Thyroid gland (tissue), 4 donors: ENCODE results near the gene TIMM23B. TPM values are rescaled to one million over a fixed set of nuclear protein-coding genes. Genes with fewer than 3 reads are reported as not detected.
"Not testable (repeated sequence)": the region's sequence is repeated elsewhere in the genome, so short reads cannot be mapped to it uniquely, and the experiment has no call there.

Experiments used
- DNase-seq, 2 donors: peaks; one replicate each; pipeline ENCODE4 v3.0.0-alpha.2; 2019
- H3K27ac ChIP-seq, 3 donors: fragments of 200-600 bp; sonication (generic); 1 replicate in 2 of 3; 2 replicates in 1 of 3; pipeline ENCODE4 v1.5.1; 2016 to 2019; ENCODE audit warnings: mild to moderate bottlenecking in 1 of 3, moderate library complexity in 1 of 3
- H3K27me3 ChIP-seq: fragments of 200-600 bp; sonication (generic); one replicate; pipeline ENCODE4 v1.5.1; 2019
- H3K36me3 ChIP-seq, 2 donors: fragments of 200-600 bp; sonication (generic); one replicate each; pipeline ENCODE4 v1.5.1; 2016 to 2019
- H3K4me1 ChIP-seq, 2 donors: fragments of 200-600 bp; sonication (generic); one replicate each; pipeline ENCODE4 v1.5.1; 2017 to 2019
- H3K4me3 ChIP-seq, 3 donors: fragments of 200-600 bp; sonication (generic); replicated peaks in 1 of 3; 1 replicate in 2 of 3; 2 replicates in 1 of 3; pipeline ENCODE4 v1.5.1; 2016; ENCODE audit warnings: mild to moderate bottlenecking in 1 of 3
- H3K9me3 ChIP-seq: fragments of 200-600 bp; sonication (generic); one replicate; pipeline ENCODE4 v1.5.1; 2017
- POLR2A ChIP-seq, 2 donors: fragments of 450-650 bp; IDR thresholded peaks; one replicate each; pipeline ENCODE4 v1.6.1; 2017; ENCODE audit warnings: antibody characterized with exemption in 2 of 2, mild to moderate bottlenecking in 2 of 2, moderate library complexity in 1 of 2
- WGBS, 2 donors: methylation state at CpG; one replicate each; pipeline ENCODE4 v1.1.5; 2017; 5-methylcytosine and 5-hydroxymethylcytosine counted together
- intact Hi-C: fragments of 100-400 bp; cut with DNase I; formaldehyde crosslinking; loops from one replicate; pipeline ENCODE4 v1.15.1; 2023
- small RNA-seq: library from RNA; depleted of rRNA; stranded (forward); fragments of <200 nt; gene quantifications from one replicate; pipeline ENCODE3, GENCODE V24; 2016
- total RNA-seq, 4 donors: library from RNA; depleted of rRNA; stranded (reverse); fragments of >200 nt; gene quantifications; one replicate each; pipeline ENCODE4 v1.2.3, GENCODE V29; 2016
- TF ChIP-seq, protein P1 (sequence below), 6 experiments: fragments of 200-600 bp in 3 of 6; fragments of 450-650 bp in 3 of 6; sonication (generic) in 3 of 6; IDR thresholded peaks; one replicate each; pipeline ENCODE4 v1.5.1; 2016 to 2019; ENCODE audit warnings: antibody characterized with exemption in 6 of 6, mild to moderate bottlenecking in 2 of 6, inconsistent platforms in 1 of 6, moderate library complexity in 1 of 6

The TIMM23B gene
- total RNA-seq, 4 donors from 2014 or later: 18.9 to 48.9 (median 25.0) TPM

GRCh38 chr10:50014024-50014423, 72.2 kb downstream of the TIMM23B start:
- not testable (repeated sequence) for DNase-seq
- WGBS, 2 donors: 91 to 95% methylated on average over 7 of the region's 7 CpGs

DNA sequence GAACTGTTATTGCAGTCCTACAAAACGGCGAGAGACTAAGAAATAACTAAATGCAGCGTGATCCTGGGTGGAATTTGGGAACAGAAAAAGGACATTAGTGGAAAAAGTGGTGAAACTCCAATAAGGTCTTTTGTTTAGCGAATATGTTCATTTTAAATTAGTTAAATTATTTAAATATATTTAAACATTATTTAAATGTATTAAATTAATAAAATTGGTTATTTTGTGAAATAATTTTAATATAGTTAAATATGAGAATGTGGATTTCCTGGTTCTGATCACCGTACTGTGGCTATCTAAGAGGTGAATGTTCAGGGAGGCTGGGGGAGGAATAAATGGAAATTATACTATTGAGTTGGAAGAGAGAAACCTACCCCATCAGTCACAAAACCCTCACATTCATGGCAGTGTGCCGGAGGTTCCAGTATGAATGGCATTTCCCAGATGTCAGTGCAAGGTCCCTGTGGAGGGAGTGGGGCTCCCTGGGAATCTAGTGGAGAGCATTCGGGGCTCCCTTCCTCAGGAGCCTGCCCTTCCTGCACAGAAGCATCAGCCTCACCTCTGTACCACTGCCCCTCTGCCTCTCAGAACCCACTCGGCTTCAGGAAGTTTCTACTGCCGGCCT, 73.9 kb downstream of the TIMM23B start:
- H3K4me1 ChIP-seq, H3K4me3 ChIP-seq, H3K9me3 ChIP-seq, DNase-seq, H3K27ac ChIP-seq, H3K27me3 ChIP-seq, intact Hi-C loops, H3K36me3 ChIP-seq: not testable (repeated sequence)
- WGBS, 2 donors: 67 to 69% methylated on average over 8 to 9 of the region's 9 CpGs

More at GRCh38 chr10:50014024-50014423, 72.2 kb downstream of the TIMM23B start:
- H3K27me3 ChIP-seq, H3K36me3 ChIP-seq, H3K27ac ChIP-seq, intact Hi-C loops, H3K4me3 ChIP-seq, H3K4me1 ChIP-seq, H3K9me3 ChIP-seq: not testable (repeated sequence)

GRCh38 chr10:50016926-50017325, 75.1 kb downstream of the TIMM23B start:
- H3K27ac ChIP-seq, intact Hi-C loops: not testable (repeated sequence)
- WGBS, 2 donors: 79 to 80% methylated on average over 5 of the region's 5 CpGs

GRCh38 chr10:50017646-50018045, 75.8 kb downstream of the TIMM23B start:
- H3K27me3 ChIP-seq, DNase-seq, H3K4me3 ChIP-seq, H3K4me1 ChIP-seq, H3K27ac ChIP-seq, intact Hi-C loops, H3K9me3 ChIP-seq, H3K36me3 ChIP-seq: not testable (repeated sequence)
- WGBS, 2 donors: 85 to 92% methylated on average over 4 of the region's 5 CpGs

More at GRCh38 chr10:50016926-50017325, 75.1 kb downstream of the TIMM23B start:
- not testable (repeated sequence) for H3K27me3 ChIP-seq, DNase-seq, H3K9me3 ChIP-seq, H3K4me3 ChIP-seq, H3K36me3 ChIP-seq, H3K4me1 ChIP-seq

GRCh38 chr10:50019279-50019678, 77.4 kb downstream of the TIMM23B start:
- H3K36me3 ChIP-seq, H3K9me3 ChIP-seq, H3K27ac ChIP-seq, H3K4me1 ChIP-seq, intact Hi-C loops, H3K27me3 ChIP-seq, H3K4me3 ChIP-seq, DNase-seq: not testable (repeated sequence)
- WGBS, 2 donors: 84 to 88% methylated on average over 2 to 3 of the region's 3 CpGs

GRCh38 chr10:50020451-50021024, 78.7 kb downstream of the TIMM23B start:
- intact Hi-C loops, H3K4me3 ChIP-seq, H3K36me3 ChIP-seq, H3K27ac ChIP-seq, H3K9me3 ChIP-seq, DNase-seq, H3K4me1 ChIP-seq, H3K27me3 ChIP-seq: not testable (repeated sequence)
- WGBS, 2 donors: 86 to 87% methylated on average over 6 to 13 of the region's 13 CpGs

DNA sequence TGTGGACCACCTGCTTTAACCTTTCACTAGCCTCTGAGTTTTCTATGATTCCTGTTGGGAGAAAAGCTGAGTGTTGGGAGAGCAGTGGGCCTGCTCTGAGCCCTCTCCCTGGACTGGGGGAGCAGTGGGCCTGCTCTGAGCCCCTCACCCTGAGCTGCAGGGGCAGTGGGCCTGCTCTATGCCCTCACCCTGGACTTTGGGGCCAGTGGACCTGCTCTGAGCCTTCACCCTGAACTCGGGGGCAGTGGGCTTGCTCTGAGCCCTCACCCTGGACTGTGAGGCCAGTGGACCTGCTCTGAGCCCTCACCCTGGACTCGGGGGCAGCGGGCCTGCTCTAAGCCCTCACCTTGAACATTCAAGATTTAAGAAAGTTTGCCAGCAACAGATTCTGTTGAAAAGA, 79.8 kb downstream of the TIMM23B start:
- no peaks in the 10 kb centered on the region for H3K9me3 ChIP-seq
- no peaks in the 10 kb centered on the region for H3K27me3 ChIP-seq
- DNase-seq: no peak
- H3K4me3 ChIP-seq: no peak overlapping the region
- H3K36me3 ChIP-seq: no peaks in the 10 kb centered on the region
- H3K27ac ChIP-seq: no peak overlapping the region
- WGBS, 2 donors: 78 to 79% methylated on average over 3 of the region's 3 CpGs
- intact Hi-C loops: no loop called here
- no peaks in the 10 kb centered on the region for H3K4me1 ChIP-seq
- TF ChIP-seq POLR2A (IDR thresholded peaks at IDR 0.05): no peak
- TF ChIP-seq, protein P1, sequence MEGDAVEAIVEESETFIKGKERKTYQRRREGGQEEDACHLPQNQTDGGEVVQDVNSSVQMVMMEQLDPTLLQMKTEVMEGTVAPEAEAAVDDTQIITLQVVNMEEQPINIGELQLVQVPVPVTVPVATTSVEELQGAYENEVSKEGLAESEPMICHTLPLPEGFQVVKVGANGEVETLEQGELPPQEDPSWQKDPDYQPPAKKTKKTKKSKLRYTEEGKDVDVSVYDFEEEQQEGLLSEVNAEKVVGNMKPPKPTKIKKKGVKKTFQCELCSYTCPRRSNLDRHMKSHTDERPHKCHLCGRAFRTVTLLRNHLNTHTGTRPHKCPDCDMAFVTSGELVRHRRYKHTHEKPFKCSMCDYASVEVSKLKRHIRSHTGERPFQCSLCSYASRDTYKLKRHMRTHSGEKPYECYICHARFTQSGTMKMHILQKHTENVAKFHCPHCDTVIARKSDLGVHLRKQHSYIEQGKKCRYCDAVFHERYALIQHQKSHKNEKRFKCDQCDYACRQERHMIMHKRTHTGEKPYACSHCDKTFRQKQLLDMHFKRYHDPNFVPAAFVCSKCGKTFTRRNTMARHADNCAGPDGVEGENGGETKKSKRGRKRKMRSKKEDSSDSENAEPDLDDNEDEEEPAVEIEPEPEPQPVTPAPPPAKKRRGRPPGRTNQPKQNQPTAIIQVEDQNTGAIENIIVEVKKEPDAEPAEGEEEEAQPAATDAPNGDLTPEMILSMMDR (IDR thresholded peaks at IDR 0.05): no peak

Small RNA genes lying within 50 kb of the gene (small RNA-seq; reads per million reads assigned to genes)
- gene RNA5SP317 (not detected), gene SNORA74C-2 (not detected)

Other genes starting within 250 kb of the TIMM23B start
- 100 to 1,000 TPM in 1 of 4 donors, 10 to 100 TPM in 3; 24.3 to 113 (median 70.0) TPM for gene OGDHL, start 179.7 kb upstream of the TIMM23B start, total RNA-seq
- gene PARG, start within 50 bp of the TIMM23B start, total RNA-seq: 10 to 100 TPM; 22.0 to 32.4 (median 23.5) TPM
- gene AGAP6, start 46.4 kb downstream of the TIMM23B start, total RNA-seq: 10 to 100 TPM; 11.5 to 21.2 (median 18.3) TPM
- gene WASHC2A, start 125.9 kb downstream of the TIMM23B start, total RNA-seq: 10 to 100 TPM; 29.2 to 42.2 (median 37.1) TPM